H1 (cell line): ENCODE results near the gene ZMYM4. TPM values are rescaled to one million over a fixed set of nuclear protein-coding genes. Genes with fewer than 3 reads are reported as not detected.

ENCODE experiments used
- polyA plus RNA-seq, 7 experiments: library from polyadenylated mRNA; depleted of rRNA in 3 of 7; stranded (reverse) in 5 of 7; unstranded in 2 of 7; fragments of >200 nt in 5 of 7; fragments of 200-250 nt in 2 of 7; gene quantifications; 1 replicate in 5 of 7; 2 replicates in 1 of 7; 4 replicates in 1 of 7; pipeline versions ENCODE4 v1.2.1 to v1.2.3, GENCODE V29; 2011 to 2013; ENCODE audit warnings: missing spikeins in 2 of 7, mixed read lengths in 2 of 7
- small RNA-seq: library from polyadenylated mRNA; stranded (forward); fragments of <200 nt; extraction: miRNeasy Mini kit (QIAGEN cat#:217004); gene quantifications from one replicate; pipeline ENCODE3, GENCODE V24; 2013; ENCODE audit not compliant: insufficient read depth
- total RNA-seq: library from RNA; stranded (reverse); fragmentation: NEBNext Ultra II Directional; extraction: Animal tissue kit (Norgen Biotek cat#: 25700); gene quantifications from 2 replicates; pipeline ENCODE4 v1.2.1, GENCODE V29; 2021

ZMYM4 gene
- total and polyA plus RNA-seq, 2 of the 8 experiments (the other 6 are each of a cell fraction or from before 2014, with no cell fraction given), result 16.7 to 81.3 TPM

Small RNA genes lying within 50 kb of the gene (small RNA-seq; reads per million reads assigned to genes)
- not detected for gene RF00091

Other genes with a start within 250 kb of the ZMYM4 start
- gene ZMYM6, start 236.8 kb upstream of the ZMYM4 start, total RNA-seq, result 14.9 and 15.7 TPM in 2 replicates
- gene ZMYM6, start 236.8 kb upstream of the ZMYM4 start, polyA plus RNA-seq (2011; rRNA removed), result 4.1 and 5.1 TPM in 2 replicates
- 39.6 and 41.3 TPM in 2 replicates for gene ZMYM1, start 189.3 kb upstream of the ZMYM4 start, total RNA-seq
- 7.5 and 10.0 TPM in 2 replicates for gene ZMYM1, start 189.3 kb upstream of the ZMYM4 start, polyA plus RNA-seq (2011; rRNA removed)
- gene SFPQ, start 75.6 kb upstream of the ZMYM4 start, total RNA-seq, result 442 and 469 TPM in 2 replicates
- 109 and 118 TPM in 2 replicates for gene SFPQ, start 75.6 kb upstream of the ZMYM4 start, polyA plus RNA-seq (2011; rRNA removed)